HG03442 (cell line): ENCODE data around the gene GPATCH11.

Experiments
- ATAC-seq: cut with Tn5 transposase; IDR thresholded peaks from one replicate; pipeline ENCODE4 v1.9.1; 2021; ENCODE audit warnings: mild to moderate bottlenecking, moderate library complexity; ENCODE audit not compliant: unreplicated experiment

GPATCH11 gene

DNA sequence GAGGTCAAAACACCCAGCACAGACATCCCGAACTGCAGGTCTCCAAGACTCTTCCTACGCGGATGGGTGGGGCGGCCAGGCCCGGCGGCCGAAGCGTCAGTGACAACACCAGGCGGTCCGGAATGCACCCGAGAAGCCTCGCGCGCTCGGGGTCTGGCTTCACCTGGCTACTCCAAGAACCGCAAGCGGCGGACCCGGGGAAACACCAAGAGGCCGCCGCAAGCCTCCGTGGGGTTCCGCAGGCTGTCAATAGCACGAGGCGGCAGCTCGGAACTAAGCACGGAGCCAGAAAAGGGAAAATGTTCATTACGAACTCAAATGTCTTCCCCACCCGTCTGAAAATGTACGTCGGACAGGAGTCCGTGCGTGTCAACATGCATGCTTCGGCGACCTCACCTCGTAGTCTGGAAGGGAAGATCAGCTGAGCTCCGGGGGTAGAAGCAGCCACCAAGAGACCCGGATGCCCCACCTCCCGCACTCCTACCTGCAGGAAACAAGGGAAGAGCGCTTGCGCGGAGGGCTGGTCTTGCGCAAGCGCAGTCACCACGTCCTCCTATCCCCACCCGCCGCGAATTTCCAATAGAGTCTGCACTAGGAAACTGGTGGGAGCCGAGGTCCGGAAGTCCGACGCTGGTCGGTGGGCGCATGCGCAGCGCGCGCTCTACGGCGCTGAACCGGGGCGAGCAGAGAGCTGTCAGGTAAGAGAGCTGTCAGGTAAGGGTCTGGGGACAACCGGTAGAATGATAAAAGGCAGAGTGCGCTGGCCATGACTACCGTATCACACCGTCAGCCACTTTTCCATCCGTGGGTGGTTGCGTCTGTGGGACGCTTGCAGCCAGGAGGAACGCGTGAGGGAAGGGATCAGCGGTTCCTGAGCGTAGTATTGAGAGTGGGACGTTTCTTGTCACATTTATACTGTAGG lies at the start of gene GPATCH11, which contains the start of gene HEATR5B:
GPATCH11 (plus strand) TSS at position 646 of the 922 bp plus-strand sequence. CDS start 3,864 bp downstream, outside the sequence.
HEATR5B (minus strand) TSS at position 500 of the 922 bp plus-strand sequence. CDS start 958 bp downstream, outside the sequence.
- peak; percentile 79 for ATAC-seq

DNA sequence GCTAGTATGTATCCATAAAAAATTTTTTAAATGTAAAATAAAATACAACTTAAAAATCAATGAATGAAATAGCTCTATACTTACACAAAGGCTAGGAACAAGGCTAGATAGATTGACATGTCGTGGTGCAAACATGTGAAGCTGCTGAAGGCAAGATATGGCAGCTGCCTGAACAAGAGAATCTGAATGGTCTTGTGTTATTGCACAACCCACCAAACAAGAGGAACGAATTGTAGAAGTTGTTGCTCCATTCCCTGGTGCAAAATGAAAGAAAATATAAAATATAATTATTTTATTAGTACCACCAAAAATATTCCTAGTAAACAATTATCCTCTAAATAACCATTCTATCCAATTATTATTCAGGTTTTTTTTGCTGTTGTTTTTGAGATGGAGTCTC lies 46.5 kb upstream of the GPATCH11 start:
- ATAC-seq = no peak

DNA sequence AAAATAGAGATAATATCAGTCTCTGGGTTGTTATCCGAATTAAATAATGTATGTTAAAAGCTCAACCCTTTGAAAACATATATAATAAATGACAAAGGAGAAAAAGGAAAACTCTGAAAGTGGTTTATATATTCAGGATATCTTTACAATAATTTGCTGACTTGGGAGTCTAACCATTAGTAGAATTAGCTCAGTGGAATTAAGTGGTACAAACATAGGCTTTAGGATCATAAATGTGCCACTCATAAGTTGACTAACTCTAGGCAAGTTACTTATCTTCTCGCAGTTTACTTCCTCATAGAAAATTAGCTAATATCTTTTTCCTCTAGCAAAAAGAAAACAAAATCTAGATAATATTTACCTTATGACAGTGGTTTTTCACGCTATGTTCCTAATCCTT lies 44.7 kb upstream of the GPATCH11 start:
- no peak for ATAC-seq

DNA sequence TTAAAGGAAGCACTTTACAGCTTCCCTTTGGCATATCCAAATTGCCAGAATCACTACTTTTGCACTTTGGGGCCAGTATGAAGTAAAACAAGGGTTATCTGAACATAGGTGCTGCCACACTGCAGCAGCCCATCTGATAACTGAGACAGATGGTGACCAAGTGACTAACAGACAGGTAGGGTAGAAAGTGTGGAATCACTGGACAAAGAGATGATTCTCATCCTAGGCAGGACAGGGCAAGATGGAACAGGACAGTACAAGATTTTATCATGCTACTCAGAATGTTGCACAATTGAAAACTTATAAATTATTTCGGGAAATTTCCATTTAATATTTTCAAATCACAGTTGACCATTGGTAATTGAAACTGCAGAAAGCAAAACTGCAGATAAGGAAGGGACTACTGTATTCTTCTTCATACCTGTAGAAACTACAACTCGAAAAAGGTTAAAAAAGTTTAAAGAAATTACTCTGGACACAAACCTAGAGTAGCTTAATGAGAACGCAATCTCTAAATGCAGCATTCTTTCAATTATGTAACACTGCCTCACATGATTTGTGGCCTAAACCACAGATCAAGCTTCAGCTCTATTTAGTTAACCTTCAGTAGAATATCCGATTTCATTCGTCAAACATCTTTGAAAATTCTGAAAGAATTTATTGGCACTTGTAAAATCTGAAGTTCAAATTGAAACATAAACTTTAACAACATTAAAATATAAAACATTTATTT lies 31.6 kb upstream of the GPATCH11 start:
- ATAC-seq = no peak

- no peak for ATAC-seq
Observed at GRCh38 chr2:37059841-37060240, 24.5 kb upstream of the GPATCH11 start.

DNA sequence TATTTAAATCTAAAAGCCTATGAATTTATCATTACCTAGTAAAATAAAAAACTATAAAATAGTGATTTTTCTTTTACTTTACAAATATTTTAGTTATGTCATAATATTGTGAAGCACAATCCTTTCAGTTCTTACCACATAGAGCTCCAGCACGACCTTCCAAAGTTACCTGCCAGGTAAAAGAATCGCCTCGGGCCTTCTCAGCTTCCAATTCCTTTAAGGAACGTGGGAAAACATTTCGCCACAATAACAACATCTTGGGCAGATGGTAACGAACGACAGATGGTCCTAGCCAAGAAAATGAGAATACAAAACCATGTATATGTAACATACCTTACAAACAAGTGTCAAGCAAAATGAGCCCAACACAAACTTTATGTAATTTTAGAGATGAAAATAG lies 23.9 kb upstream of the GPATCH11 start:
- ATAC-seq = no peak

DNA sequence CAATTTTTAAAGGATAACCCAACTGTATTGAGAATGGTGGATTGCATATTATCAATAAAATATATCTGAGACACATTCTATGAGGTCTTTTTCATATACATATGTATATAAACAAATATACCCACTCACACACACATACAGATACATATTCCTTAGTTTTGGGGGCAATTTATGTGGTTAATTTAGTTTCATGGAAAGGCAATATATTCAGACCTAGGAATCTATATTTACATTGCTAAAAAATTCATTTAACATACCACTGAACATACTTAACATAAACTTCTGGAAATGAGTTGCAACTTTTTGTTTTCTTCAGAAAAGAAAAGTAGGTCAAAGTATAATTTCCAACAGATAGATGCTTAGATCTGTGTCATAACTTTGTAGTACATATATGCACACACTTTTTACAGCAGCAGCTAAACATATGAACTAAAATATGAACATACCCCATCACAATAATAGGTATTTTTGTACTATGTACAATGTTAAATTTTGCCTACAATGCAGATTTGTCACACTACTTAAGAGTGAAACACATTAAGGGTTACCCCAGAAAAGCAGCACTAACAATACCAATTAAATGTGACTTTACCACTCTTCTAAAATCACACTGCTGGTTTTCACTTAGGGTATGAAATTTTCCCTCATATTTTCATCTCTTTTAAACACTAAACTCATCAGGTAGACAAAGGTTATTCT lies 23.2 kb upstream of the GPATCH11 start:
- ATAC-seq = no peak

- no peak for ATAC-seq
Observed at GRCh38 chr2:37061776-37062175, 22.5 kb upstream of the GPATCH11 start.

DNA sequence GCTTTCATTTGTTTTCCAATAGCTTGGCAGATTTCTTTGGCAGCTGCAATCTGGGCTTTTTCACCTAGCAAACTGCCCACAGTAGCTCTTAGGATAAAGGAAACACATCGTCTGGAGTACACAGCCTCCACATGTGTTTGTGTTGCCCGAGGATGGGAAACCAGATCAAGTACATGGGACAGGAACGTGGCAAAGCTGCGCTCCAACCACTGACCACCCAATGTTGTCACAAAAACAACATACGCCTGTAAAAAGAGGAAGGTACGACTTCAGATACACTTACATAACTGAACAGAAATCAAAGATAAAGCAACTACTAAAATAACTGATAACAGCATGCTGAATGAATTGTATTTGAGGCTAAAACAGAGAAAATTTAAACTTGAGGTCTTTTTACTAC lies 15.6 kb upstream of the GPATCH11 start:
- ATAC-seq = no peak

DNA sequence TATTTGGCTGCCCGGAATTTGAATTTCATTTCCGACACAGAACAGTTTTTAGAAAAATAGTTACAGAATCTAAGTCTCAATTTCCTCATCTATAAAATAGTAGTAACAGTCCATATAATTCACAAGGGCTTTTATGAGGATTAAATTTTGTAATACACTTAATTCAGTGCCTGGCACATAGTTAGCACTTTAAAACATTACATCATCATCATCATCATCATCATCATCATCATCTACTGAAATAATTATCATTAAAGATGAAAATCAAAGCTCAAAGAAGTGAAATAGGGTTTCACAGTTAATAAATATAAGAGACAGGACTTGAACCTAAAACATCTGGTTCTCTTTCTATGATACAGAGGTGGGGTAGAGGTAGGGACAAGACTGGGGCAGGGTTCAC lies 13.4 kb upstream of the GPATCH11 start:
- no peak for ATAC-seq

DNA sequence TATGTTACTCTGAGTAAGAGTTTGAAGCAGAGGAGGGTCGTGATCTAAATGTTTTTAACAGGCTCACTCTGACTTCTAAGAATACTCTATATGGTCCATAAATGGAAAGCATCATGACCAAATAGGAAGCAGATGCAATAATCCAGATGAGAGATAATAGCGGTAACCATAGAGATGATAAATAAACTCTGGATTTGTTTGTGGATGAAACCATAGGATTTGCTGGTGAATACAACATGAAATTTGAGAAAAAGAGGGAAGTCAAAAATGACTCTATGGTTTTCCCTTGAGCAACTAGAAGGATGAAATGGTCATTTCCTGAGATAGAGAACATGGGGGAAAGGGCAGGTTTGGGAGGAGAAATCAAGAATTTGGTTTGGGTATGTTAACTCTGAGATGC lies 4.1 kb upstream of the GPATCH11 start:
- ATAC-seq = no peak

DNA sequence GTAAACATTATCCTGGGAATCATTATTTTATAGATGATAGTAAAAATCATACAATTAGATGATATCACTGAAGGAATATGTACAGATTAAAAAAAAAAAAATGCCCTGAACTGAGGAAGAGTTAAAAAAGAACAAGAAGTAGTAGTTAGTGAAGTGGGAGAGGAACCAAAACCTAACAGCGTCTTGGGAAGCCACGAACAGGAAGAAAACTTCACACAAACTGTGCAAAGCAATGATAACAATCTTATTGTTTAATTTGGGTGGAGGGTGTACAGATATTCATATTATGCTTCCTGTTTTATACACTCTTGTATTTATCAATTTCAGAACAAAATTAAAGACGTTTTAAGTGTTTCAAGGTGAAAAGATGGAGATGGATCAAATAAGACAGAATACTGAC lies 3.6 kb upstream of the GPATCH11 start:
- no peak for ATAC-seq

- ATAC-seq = no peak
Observed at GRCh38 chr2:37084797-37085196, 479 bp downstream of the GPATCH11 start.

GRCh38 chr2:37085731-37086147 lies 1.4 kb downstream of the GPATCH11 start:
- no peak for ATAC-seq

DNA sequence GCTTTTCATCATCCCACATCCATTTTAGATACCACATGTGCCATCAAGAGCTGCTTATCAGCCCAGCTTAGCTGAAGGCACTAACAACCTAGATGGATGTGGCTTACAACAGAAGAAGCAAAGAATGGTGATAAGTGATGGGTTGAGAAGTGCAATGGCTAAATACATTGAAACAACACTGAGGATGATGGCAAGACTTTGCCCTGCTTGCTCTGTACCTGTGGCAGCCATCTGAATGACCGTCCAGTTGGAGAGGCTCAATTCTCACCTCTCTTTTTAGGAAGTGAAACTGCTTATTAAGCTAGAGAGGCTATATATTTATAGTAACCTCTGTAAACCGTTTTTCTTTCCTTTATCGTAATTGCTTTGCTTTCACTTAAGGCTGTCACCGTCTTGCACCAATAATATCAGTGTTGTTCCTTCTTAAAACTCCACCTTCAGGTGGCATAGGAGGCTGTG lies 5.7 kb downstream of the GPATCH11 start:
- ATAC-seq = peak; percentile 81

- ATAC-seq = peak; percentile 31
Observed at GRCh38 chr2:37091873-37092272, 7.6 kb downstream of the GPATCH11 start.

- ATAC-seq = no peak
Observed at GRCh38 chr2:37096568-37096967, 12.2 kb downstream of the GPATCH11 start.

DNA sequence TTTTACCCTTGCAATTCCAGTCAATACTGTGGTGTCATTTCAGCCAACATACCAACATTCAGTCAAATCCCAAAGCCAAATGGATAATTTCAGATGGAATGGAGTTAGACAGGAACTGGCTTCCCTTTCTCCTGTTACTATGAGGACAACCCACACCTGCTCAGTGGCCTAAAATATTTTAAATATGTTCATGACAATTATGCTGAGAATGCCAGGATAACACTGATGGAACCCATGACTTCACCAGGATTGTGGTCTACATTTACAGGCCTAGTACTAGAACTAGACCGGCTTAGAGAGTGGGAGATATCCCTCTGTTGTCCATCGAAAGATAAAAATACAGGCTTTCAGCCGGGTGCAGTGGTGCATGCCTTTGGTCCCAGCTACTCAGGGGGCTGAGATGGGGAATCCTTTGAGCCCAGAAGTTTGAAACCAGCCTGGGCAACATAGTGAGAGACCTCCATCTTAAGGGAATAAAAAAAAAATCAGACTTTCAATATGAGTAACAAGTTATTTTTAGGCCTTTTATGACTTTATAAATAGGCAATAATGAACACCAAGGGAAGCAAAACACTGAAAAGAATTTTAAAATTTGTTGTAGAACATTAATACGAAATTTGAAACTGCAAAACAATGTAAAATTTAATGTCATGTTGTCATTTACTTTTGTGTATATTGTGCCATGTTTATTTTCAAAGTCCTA lies 14.2 kb downstream of the GPATCH11 start:
- ATAC-seq = no peak

DNA sequence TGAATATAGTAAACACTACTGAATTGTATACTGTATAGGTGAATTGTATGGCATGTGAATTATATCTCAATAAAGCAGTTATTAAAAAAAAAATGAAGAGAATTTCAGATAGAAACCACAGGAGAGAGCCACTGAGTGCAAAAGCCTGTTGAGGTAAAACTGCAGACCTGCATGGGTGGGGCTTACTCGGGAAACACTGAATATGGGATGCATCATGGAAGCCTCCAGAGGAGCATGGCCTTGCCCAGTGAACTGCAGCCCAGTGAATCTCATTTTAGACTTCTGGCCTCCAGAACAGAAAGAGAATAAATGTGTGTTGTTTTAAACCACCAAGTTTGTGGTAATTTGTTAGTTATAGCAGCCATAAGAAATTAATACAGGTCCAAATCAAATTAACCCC lies 15.7 kb downstream of the GPATCH11 start:
- ATAC-seq = no peak

DNA sequence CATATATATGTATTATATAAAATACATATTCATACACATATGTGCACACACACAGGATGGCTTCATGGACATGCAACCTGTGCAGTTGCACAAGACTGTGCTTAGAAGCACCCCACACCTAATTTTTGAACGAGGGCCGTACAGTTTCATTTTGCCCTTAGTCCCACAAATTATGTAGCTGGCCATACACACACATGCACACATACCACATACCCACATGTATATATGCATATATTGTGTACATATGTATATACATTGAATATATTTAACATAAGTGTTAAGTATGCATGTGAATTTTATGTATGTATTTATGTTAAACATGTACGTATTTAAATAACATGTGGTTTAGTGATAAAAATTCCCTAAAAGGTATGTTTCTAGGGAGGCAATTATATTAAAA lies 18.3 kb downstream of the GPATCH11 start:
- ATAC-seq = no peak

- no peak for ATAC-seq
Observed at GRCh38 chr2:37104178-37104577, 19.9 kb downstream of the GPATCH11 start.
